ENCODE results near the gene DMD.

The DMD gene

DNA sequence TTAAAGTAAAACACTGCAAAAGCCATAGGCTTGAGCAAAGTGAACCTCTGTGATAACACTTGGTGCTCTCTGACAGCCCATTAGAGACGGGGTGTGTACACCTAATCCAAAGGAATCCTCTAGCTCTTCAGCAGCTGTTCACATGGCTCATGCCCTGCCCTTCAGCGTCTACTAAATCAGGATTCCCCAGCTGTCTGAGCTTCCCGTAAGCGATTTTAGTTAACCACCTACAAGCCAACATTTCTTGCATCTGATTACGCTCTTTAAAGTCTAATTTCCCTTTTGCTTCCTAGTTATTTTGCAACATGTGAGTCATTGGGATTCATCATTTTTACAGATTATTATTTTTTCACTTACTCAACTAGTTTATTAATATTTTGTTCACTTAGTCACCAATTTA lies 6.5 kb downstream of the DMD start:
- no peak overlapping the region for H3K4me3 ChIP-seq (ENCODE audit: low read depth, low read length)
- TF ChIP-seq, protein P1, sequence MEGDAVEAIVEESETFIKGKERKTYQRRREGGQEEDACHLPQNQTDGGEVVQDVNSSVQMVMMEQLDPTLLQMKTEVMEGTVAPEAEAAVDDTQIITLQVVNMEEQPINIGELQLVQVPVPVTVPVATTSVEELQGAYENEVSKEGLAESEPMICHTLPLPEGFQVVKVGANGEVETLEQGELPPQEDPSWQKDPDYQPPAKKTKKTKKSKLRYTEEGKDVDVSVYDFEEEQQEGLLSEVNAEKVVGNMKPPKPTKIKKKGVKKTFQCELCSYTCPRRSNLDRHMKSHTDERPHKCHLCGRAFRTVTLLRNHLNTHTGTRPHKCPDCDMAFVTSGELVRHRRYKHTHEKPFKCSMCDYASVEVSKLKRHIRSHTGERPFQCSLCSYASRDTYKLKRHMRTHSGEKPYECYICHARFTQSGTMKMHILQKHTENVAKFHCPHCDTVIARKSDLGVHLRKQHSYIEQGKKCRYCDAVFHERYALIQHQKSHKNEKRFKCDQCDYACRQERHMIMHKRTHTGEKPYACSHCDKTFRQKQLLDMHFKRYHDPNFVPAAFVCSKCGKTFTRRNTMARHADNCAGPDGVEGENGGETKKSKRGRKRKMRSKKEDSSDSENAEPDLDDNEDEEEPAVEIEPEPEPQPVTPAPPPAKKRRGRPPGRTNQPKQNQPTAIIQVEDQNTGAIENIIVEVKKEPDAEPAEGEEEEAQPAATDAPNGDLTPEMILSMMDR (IDR thresholded peaks at IDR 0.05; ENCODE audit: insufficient read depth, low read depth, low read length, missing control alignments) = no peak
- no peak for DNase-seq (ENCODE audit: low read depth)

DNA sequence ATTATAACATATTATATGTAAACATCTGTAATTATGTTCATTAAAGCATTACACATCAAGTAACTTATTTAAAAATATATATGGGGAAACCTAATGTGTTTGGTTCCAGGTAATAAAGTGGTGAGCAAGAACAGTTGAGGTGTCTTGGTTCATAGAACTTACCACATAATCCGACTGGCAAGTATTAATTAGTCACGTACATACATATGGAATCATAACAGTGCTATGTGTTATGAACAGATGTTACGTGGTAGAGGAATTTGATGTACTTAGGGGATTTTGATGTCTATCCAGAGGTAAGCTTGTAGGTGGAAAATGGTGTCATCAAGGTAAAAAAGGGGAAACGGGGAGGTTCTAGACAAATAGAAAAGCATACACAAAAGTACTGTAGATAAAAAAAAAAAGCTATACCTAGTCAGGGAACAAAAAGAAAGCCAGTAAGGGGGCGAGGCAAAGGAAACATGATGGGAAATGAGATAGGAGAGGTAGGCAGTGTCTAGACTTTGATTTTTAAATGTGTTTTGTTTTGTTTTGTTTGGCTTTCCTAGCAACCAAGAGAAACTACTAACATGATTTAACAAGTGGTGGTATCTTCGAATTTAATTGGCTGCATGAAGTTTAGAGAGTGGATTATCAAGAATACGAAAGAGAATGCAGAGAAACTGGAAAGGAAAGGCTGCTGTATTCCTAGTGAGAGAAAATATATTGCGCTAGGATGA lies 12.6 kb downstream of the DMD start:
- no peak for DNase-seq (ENCODE audit: low read depth)
- TF ChIP-seq, protein P1 (IDR thresholded peaks at IDR 0.05; ENCODE audit: insufficient read depth, low read depth, low read length, missing control alignments) = no peak
- H3K4me3 ChIP-seq (ENCODE audit: low read depth, low read length) = no peak overlapping the region

DNA sequence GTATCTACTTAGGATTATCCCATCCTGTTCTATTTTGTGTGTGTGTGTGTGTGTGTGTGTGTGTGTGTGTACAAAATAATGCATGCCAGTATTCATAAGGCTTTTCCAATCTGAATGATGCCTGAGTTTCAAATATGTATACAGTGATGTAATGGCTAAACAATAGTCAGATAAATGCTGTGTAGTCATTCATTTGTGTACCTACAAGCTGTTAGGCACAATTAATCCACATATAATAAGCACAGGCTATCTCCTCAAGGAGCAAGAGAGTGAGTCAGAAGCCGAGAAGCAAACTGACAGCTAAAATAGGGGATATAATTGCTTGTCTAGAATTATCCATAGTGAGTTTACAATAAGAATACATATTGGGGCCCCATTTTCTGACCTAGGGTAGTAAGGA lies 15.7 kb downstream of the DMD start:
- TF ChIP-seq, protein P1 (IDR thresholded peaks at IDR 0.05; ENCODE audit: insufficient read depth, low read depth, low read length, missing control alignments) = no peak
- H3K4me3 ChIP-seq (ENCODE audit: low read depth, low read length) = no peak overlapping the region
- no peak for DNase-seq (ENCODE audit: low read depth)

DNA sequence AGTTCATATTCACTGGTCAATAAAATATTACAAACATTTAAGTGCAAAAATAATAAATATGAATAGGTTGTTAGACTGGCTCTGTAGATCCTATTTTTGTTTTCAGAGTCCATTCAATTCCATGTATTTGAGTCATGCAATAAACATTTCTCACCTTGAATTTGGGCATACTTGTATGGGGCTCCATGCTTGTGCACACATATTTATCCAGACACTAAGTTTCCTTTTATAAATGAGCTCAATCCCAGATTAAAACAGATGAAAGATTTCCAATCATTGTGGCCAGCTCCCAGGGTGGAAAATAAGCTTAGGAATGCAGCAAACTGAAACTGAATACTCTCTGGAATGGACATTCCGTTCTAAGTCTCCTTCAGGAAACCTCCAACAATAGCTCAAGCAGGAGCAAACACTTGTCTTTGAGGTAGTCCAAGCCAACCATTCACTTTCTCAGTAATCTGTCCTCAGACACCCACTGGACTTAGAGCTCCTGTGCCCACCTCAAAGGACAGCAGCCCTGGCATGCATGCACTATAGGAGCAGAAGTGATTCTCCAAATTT lies 16.4 kb downstream of the DMD start:
- DNase-seq (ENCODE audit: low read depth) = no peak
- no peak overlapping the region for H3K4me3 ChIP-seq (ENCODE audit: low read depth, low read length)
- TF ChIP-seq, protein P1 (IDR thresholded peaks at IDR 0.05; ENCODE audit: insufficient read depth, low read depth, low read length, missing control alignments) = no peak

DNA sequence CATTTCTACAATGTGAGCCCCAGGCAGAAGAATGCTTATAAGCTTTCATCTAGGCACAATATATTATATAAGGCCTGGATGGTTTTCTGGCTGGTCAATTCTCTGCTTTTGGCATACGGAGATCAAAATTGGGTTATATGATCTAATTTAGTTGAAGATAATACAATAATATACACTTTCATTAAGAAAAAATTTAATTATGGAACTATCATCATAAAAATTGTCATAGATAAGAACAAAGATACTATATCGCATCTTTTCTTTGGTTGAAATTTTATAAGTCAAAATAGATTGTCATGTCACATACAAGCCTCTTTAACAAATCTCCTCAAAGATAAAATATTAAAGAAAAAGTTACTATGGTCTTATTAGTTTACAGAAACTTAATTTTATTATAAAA lies 17.1 kb downstream of the DMD start:
- H3K4me3 ChIP-seq (ENCODE audit: low read depth, low read length) = no peak overlapping the region
- TF ChIP-seq, protein P1 (IDR thresholded peaks at IDR 0.05; ENCODE audit: insufficient read depth, low read depth, low read length, missing control alignments) = no peak
- DNase-seq (ENCODE audit: low read depth) = no peak

DNA sequence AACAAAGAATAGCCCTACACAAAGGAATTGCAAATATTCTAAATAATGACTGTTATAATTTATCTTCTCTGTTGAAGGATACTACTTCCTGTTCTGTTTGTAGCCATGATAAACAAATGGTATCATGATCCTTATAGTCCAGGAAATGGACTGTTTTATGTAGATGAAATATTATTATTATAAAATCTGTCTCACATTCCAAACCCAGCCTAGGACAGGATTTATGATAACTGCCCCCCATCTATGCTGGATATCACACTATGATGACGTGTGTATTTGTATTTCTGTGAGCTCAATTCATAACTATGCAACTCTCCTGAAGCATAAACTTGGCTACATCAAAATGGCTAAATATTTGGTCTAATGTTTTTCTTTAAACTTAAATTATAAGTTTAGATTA lies 21.3 kb downstream of the DMD start:
- DNase-seq (ENCODE audit: low read depth) = no peak
- no peak overlapping the region for H3K4me3 ChIP-seq (ENCODE audit: low read depth, low read length)
- TF ChIP-seq, protein P1 (IDR thresholded peaks at IDR 0.05; ENCODE audit: insufficient read depth, low read depth, low read length, missing control alignments) = no peak

DNA sequence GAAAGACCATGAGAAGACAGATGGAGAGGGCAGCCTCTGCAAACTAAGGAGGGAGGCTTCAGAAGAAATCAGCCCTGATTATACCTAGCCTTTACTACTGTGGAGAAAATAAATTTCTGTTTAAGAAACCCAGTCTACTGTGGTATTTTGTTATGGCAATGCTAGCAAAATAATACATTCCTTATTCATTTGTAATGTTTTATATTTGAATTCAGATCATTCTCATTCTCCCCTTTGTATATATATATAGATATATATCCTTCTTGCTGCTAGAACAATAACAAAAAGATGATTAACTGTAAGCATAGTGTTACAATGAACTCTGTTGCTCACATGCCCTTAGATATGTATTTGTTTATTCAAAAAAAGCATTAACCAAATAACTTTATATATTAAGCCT lies 22.5 kb downstream of the DMD start:
- TF ChIP-seq, protein P1 (IDR thresholded peaks at IDR 0.05; ENCODE audit: insufficient read depth, low read depth, low read length, missing control alignments) = no peak
- no peak overlapping the region for H3K4me3 ChIP-seq (ENCODE audit: low read depth, low read length)
- no peak for DNase-seq (ENCODE audit: low read depth)
